Femur (tissue), 1 donor: ENCODE measurements around the gene ATG9A.

Source experiments
- DNase-seq: peaks from one replicate; pipeline ENCODE4 v3.0.0-alpha.2; 2017

ATG9A gene

GRCh38 chr2:219252084-219252483 lies 22.6 kb upstream of the ATG9A start:
- no peak for DNase-seq

GRCh38 chr2:219251656-219252055 lies 22.2 kb upstream of the ATG9A start:
- no peak for DNase-seq

DNA sequence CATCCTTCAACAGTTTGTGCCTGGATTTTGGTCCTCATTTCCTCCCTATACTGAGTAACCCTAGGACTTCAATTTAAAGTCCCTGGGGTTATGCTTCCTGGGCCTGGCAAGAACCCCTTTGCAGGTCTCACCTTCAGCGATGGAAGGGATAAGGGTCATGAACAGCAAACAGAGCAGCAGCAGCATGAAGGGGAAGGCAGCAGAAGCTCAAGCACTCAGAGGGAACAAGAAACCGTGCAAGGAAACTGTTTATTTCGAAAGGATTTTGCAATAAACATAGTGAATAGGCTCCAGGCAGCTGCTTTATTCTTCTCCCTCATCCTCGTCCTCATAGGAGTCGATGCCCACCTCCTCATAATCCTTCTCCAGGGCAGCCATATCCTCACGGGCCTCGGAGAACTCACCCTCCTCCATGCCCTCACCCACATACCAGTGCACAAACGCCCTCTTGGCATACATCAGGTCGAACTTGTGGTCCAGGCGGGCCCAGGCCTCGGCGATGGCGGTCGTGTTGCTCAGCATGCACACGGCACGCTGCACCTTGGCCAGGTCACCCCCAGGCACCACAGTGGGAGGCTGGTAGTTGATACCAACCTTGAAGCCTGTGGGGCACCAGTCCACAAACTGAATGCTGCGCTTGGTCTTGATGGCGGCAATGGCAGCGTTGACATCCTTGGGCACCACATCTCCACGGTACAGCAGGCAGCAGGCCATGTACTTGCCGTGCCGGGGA lies 20.8 kb upstream of the ATG9A start:
- DNase-seq: no peak

DNA sequence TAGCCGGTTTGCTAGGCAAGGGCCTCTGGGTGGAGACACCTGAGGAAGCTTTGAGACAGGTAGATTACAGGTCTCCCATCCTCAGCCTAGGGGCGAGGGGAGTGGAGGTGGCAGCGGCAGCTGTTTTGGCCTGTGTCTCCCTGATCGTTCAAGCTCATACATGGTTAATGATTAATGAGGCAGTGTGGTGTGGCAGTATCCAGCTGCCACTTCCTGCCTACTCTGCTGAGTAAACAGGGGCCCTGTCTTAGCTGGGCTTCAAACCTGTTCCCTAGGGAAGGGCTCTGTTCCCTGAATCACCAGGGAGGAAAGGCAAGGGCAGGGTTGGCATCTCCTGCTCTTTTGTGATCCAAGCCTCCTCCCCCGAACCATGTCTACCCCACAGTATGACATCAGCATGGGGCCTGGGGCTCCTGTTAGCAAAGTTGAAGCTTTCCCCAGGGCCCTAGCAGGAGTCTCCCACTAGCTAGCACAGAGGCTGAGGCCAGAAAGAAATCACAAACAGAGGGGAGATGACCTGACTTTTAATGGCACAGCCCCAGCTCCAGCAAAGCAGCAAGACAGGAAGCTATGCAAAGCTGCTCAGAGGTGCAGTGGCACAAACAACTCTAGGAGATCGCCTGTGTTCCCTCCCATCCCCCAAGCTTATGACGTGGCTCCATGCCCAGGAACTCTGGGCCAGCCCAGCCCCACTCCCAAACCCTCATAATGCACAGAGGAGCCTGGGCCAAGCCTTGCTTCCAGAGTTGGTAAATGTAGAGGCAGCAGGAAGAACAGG lies 20.0 kb upstream of the ATG9A start:
- peak; percentile 77 for DNase-seq

GRCh38 chr2:219248845-219249202 lies 19.4 kb upstream of the ATG9A start:
- no peak for DNase-seq

DNA sequence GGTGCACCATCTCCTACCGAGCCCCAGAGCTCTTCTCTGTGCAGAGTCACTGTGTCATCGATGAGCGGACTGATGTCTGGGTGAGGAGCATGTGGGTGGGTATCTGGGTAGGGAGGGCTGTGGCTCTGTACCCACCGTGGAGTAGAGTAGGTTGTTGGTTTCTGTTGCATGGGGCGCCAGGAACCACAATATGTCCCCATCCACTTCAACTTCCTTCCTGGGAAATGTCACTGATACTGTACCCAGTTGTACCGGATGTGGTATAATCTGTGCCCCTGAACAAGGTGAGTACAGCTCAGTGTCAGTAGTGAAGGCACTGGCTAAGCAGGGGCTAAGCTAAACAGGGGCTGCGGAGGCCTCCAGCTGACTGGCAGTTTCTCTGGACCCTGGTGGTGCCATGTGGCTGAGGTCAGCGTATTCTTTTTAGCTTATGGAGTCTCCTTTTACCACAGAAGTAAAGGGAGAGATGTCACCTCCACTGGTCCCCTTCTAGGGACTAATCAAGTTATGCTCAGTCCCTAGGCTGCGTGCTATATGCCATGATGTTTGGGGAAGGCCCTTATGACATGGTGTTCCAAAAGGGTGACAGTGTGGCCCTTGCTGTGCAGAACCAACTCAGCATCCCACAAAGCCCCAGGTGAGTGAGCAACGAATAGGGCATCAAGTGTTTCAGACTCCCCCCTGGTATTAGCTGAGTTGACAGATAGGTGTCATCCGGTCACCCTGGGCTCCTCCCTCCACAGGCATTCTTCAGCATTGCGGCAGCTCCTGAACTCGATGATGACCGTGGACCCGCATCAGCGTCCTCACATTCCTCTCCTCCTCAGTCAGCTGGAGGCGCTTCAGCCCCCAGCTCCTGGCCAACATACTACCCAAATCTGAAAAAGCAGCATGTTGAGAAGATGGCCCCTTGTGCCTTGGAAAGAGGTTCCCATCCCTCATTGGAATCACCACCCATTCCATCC lies 18.5 kb upstream of the ATG9A start:
- DNase-seq: no peak

DNA sequence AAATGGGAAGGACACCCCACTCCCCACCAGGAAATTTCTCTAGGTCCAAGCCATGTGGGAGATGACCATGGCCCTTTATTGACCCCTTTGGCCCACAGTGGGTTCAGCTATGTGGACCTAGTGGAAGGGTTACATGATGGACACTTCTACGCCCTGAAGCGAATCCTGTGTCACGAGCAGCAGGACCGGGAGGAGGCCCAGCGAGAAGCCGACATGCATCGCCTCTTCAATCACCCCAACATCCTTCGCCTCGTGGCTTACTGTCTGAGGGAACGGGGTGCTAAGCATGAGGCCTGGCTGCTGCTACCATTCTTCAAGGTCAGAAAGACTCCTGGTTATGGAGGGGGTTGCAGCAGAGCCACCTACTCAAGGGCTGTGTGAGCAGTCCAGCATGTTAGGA lies 17.1 kb upstream of the ATG9A start:
- DNase-seq: no peak

GRCh38 chr2:219245899-219246230 lies 16.4 kb upstream of the ATG9A start:
- DNase-seq: no peak

GRCh38 chr2:219245148-219245898 lies 15.9 kb upstream of the ATG9A start, which contains the start of the genes GLB1L and STK16:
Gene GLB1L, minus strand, starts transcription at chr2:219245444. Its CDS starts 1,871 bp downstream, at chr2:219243573.
Gene STK16, plus strand, starts transcription at chr2:219245479. Its CDS starts 521 bp downstream, at chr2:219246000.
- peak; percentile 96 for DNase-seq

DNA sequence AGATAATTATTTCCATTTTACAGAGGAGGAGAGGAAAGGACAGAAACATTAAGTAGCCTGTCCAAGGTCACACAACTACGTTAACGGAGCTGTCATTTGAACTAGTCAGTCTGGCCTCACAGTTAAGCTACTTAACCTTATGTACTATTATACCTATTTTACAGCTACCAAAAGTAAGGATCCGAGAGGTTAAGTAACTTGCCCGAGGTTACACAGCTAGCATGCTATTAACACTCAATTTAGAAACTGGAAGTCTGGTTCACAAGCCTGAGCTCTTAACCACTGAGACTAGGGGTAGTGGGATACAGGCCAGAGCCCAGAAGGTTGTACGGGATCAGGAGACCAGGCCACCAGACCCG lies 15.3 kb upstream of the ATG9A start:
- no peak for DNase-seq

DNA sequence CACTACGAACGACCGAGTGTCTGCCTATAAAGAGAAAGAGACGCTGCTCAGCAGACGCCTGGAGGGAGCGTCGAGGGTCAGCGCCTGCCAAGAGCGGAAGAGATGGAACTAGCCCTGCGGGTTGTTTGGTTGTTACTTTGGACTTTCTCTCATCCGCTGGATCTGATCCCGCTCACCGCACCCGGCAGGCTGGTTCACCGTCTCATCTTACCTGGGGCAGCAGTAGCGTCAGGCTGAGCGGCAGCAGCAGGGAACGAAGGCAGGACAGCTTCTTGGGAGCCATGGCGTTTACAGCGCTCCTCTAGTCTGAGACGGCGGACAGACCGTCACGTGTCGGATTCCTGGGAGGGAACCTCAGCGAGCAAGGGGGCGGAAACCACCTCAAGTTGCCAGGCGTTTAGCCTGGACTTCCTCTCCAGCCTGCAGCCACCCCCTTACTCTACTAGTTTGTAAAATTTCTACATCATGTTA lies 13.9 kb upstream of the ATG9A start:
- no peak for DNase-seq

DNA sequence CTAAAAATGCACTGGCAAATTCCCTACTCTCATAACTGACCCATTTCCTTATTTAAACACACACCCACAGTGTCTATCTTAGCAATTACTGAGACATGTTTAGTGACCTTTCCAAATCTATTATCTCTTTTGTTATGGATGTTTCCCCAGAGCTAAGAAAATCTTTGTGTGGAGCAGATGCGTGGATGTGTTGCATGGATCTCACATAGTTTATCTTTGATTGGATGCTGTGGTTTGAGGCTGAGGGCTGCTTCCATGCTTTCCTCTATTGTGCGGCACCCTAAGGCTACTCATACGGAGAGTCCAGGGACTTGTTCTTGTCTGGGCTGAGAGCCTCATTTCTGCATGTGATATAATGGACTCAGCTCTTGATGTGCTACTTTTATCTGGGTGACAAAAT lies 4.9 kb upstream of the ATG9A start:
- no peak for DNase-seq

GRCh38 chr2:219230059-219230540 lies 664 bp upstream of the ATG9A start:
- DNase-seq: no peak

DNA sequence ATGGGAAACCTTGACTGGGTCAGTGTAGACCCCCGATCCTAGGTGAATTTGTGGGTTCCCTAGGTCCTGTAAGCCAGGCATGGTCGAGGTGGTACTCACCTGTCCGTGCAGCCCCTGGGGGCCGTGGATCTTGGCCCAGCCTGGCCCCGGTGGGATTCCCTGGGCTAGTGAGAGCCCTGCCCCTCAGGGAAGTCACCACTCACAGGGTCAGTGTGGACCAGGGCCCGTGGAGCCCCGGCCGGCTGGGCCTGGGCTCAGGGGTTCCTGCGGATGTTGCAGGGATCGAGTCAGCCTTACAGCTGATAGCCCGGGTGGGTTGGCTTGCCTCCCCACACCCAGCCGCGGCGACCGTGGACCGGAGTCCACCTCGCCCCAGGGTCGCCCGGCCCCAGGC lies 528 bp downstream of the ATG9A start:
- no peak for DNase-seq

DNA sequence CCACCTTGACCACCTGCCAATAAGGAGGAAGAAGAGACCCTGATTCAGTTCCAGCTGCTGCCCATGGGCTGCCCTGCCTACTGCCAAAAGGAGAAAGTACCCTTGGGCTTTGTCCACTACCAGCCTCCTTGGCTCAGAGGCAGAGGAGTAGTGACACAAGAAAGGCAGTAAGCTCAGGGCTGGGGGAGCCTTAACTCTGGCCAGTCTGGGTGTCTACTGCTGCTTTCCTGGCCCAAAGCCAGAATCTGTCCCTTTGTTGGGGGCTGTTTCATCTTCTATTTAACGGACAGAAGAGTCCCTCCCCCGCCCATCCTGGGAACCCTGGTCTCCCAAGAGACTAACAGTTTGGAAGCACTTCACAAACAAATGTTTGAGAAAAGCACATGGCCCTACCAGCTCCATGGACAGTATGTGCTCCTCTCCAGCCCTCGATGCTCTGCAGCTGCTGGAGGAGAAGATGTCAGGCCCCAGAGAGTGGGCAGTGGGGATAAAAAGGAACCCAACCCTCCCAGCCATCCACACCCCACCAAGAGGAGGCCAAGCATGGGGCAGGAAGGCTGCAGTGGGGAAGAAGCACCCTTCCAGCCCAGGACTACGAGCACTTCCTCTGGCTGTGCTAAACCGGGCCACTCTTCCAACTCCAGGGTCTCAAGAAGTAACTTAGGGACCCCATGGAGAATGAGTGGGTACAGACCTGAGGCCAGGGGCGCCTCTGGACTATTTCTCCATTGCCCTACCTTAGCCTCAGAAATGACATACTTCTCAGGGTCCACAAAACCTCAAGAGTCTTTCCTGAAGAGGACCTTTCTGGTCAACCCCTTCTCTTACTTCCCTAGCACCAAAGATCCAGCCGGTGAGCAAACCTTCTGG lies 1.2 kb downstream of the ATG9A start:
- no peak for DNase-seq

GRCh38 chr2:219225350-219225749 lies 4.1 kb downstream of the ATG9A start:
- no peak for DNase-seq

GRCh38 chr2:219223831-219224610 lies 5.4 kb downstream of the ATG9A start:
- no peak for DNase-seq

DNA sequence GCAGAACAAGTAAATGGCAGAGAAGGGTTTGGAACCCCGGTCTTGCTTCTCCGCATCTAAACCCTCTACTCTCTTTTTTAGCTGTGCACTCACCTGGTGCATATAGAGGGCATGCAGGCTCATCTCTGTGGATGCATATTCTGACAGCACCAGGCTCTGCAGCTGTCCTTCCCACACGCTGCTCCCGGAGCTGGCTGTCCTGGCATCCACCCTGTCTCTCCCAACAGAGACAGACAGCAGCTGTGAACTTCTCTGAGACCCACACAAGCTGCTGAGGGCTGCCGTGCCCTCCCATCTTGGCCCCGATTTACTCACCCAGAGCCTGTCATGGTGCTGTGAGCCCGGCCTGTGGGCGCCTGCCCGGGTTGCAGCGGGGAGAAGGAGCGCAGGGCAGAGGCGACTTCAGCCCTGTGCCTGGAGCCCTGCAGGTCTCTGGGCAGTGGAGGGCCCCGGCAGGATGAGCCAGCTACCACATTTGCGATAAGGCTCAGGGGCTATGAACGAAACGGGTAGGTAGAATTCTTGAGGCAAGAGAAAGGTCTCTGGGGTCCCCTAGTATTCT lies 7.4 kb downstream of the ATG9A start:
- no peak for DNase-seq

DNA sequence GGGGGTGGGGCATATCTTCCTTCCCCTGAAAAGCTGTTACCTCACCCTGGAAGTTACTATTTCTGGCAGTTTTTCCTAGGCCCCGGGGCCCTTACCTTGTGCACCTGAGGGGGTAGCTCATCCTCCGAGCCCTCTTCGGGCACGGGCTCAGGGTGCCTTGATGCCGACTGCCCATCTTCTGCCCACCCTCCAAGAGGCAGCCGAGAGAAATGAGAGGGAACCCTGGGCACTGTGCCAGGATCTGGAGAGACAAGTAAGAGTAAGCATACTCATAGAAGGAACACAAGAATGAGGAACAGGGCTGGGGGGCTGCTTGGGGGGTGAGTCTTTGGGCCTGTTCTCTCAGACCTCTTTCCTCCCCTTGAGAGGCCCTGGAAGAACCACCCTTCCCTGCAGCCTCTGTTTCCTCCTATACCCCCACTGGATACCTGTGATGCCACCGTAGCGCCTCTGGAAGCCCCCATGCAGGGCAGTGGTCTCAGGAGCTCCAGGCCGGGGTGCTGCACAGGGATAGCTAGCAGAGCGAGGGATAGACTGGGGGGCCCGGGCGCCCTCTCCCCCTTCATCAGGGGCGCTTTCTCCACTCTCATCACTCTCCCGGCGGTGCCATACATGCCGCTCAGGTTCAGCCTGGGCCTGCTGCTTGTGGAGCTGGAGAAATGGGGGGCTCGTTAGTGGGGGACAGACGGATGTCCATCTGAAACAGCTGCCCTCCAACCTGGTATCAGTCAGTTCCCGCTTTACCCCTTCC lies 8.6 kb downstream of the ATG9A start:
- no peak for DNase-seq
